SHP77 (cell line): Measurements from ENCODE around the gene SP8.
"Not testable (repeated sequence)": the region's sequence is repeated elsewhere in the genome, so short reads cannot be mapped to it uniquely, and the experiment has no call there.

Experiments used
- DNase-seq, 2 experiments: peaks; one replicate each; lab custom pipeline; 2025; lab: John Stamatoyannopoulos, UW

The SP8 gene

DNA sequence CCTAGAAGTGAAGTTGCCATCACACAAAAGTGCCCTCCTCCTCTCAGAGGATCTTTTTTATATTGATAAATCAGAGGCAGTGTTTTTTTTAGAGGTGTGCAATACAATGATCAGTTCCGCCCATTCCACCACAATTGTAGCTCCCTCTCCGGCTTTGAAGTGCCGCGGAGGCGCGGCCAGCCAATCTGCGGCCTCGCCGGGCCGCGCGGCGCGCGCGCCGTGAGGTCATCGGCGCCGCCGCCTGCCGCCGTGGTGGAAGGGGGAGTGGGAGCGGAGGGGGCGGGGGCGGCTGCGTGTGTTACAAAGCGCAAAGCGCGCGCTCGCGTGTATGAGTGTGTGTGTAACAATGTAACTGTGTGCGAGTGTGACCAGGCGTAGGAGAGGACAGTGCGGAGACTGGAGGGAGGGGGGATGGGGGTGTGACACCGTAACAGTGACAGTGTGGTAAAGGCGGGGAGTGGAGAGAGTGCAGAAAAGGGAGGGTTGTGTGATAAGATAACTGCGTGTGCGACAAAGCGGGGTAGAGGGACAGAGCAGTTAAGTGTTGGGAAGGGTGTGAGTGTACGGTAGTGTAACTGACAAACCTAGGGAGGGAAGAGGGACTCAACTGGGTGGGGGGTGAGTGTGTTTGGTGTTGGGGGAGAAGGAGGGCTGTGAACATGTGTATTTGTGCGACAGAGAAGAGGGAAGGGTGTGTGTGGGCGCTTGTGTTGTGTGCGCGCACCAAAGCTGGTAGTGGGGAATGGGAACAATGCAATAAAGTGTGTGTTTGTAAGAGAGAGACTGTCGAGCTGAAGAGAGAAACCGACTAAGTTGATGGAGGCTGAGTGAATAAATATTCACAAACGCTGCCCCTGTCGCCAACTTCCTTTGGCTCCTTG is at the start of gene SP8:
TSS of gene SP8 (minus strand) at position 108 of the 881 bp plus-strand sequence. CDS start at position 20, 88 bp downstream.
- DNase-seq, result peak; percentile 71 to 88

DNA sequence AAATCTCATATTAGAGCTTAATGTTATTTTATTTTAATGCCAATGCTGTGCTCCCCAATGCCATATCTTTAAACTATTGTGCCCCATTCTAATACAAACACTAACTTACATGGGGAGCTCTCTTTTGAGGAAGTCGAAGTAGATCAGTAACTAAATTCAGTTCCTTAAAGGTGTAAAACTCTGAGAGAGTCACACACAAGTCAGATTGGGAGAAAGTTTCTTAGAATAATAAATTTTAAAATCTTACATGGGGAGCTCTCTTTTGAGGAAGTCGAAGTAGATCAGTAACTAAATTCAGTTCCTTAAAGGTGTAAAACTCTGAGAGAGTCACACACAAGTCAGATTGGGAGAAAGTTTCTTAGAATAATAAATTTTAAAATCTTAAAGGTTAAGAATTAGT is 49.7 kb upstream of the SP8 start:
- not testable (repeated sequence) for DNase-seq

DNA sequence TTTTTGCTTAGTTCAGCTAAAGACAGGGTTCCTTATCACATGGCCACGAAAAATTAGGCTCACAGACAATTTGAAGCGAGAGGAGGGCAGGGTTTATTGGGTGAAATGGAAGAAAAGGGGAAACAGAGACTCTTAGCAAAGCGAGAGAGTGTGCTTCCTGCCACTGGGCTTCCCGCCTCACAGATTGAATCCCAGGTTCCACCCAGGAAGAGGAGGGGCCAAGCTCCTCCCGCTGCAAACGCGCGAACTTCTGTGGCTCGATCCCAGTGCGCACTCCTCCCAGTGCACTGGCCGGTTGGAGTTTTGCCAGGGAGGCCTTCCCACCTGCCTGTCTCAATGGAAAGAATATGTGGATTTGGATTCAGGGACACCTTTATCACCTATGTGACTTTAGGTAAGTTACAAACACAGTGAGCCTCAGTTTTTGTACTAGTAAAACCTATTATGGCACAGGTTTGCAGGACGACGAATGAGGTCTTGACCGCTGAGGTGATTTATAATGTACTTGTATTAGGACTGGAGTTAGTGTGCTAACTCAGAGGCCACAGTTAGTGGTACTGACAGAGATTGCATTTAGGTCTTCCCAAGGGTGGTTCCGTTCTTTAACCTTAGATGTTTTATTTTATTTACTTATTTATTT is 48.5 kb upstream of the SP8 start:
- peak; percentile 24 to 54 for DNase-seq

DNA sequence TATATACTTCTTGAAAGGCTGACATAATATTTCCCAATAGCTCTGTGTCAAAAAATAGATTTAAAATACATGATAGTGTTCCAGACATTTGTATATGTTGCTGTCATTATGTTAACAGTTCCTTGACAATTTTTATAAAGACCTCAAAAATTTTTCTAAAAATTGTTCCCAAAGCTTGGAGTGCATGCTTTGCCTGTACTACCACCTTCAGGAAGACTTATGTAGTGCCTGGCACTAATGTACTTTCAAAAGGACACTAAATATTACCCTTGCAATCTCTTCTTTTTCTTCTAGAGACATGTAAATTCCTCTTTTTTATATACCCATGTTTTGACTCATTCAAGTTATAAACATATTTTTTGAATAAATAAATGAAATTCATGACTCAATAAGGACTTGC is 48.0 kb upstream of the SP8 start:
- DNase-seq, result no peak

DNA sequence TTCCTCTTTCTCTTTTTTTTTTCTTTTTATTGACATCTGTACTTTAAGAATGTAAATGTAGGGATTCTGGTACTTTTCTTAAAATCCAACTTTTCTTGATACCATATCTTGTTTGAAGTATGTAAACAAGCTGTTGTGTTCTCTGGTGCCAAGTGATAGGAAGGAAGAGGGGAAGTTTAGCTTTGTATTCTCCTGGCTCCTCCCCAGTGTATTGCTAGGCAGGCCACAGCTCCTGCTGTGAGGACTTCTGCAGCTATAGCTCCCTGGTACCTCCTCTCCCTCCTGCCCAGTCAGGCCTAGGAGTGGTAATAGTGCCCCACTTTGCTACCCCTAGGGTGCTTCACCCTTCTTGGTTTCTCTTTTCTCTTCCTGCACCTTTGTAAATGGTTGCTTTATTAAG is 45.3 kb upstream of the SP8 start:
- DNase-seq, result no peak

DNA sequence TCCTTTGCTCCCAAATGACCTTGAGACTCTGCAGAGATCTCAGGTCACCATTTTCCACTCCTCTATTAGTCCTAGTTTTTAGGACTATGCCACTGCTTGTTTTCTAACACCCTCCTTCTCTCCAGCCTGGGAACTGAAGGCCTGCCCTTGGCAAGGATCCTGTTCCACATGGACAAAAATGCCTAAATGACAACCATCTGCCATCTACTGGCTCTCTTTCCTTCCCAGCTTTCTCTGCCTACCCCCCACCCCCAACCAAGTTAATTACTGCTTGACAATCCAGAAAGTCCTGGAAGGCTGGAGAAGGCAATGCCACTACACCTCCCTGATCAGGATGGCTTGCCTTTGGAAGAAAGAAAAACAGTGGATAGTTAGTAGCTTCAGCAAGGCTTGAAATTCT is 44.8 kb upstream of the SP8 start:
- DNase-seq, result no peak

DNA sequence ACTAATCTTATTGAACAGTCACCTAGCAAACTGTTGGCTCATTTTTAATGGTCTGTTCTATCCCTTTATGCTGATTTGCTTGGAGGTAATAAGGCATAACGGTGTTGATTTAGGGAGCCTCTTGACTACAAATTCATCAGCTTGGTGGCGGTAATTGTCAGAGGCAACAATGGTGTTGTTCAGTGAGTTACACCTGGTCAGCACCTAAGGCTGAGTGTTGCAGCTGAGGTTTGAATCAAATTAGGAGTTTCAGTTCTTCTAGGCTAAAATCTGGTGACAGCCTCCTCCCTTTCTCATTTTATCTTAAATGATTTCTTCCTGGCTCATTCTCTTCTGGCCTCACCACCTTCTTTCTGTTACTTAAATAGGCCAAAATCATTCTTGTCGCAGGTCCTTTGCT is 42.3 kb upstream of the SP8 start:
- DNase-seq, result peak; percentile 37 to 39

DNA sequence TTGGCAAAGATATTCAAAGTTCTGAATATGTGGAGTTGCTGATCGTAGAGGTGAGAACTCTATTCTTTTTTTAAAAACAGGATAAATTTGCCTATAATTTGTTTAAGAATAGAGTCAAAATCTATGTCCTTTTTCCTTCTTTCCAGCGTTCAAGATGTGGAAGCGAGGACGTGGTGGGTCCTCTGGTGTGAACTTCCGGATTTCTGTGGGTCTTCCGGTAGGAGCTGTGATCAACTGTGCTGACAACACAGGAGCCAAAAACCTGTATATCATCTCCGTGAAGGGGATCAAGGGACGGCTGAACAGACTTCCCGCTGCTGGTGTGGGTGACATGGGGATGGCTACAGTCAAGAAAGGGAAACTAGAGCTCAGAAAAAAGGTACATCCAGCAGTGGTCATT is 40.5 kb upstream of the SP8 start:
- no peak for DNase-seq

DNA sequence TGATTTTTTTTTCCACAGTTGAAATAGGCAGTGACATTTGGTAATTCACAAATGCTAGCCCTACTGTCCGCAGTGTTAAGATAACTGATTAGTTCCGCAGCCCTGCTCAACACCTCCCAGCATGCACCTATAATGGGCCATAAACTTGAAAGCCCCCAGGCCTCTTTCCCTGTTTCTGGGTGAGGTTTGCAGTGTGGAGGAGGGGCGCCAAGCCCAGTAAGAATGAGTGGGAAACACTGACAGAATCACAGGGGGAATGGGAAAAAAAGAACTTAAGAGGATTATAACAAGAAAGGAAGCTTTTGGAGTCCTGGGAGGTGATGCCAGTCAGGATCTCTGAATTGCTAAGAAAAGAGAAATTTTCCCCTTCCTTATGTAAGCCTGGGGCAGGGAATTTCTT is 39.6 kb upstream of the SP8 start:
- no peak for DNase-seq

DNA sequence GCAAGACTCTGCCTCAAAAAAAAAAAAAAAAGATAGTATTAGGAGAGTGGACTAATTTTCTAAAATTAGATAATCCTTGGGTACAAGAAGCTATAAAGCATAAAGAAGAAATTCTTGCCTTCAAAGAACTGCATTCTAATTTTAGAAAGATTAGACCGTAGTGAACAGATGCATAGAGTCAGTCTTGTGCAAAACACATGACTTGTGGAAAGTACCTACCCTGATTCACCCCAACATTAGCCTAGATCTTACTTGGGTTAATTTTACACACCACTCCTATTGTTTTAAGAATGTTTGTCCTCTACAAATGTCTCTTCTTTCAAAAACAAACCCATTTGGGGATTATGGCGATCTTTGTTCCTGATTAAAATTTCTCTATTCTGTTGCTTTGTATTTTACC is 38.9 kb upstream of the SP8 start:
- DNase-seq, result no peak

DNA sequence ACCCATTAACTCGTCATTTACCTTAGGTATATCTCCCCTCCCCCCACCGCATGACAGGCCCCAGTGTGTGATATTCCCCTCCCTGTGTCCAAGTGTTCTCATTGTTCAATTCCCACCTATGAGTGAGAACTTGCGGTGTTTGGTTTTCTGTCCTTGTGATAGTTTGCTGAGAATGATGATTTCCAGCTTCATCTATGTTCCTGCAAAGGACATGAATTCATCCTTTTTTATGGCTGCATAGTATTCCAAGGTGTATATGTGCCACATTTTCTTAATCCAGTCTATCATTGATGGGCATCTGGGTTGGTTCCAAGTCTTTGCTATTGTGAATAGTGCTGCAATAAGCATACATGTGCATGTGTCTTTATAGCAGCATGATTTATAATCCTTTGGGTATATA is 34.7 kb upstream of the SP8 start:
- DNase-seq, result not testable (repeated sequence)

DNA sequence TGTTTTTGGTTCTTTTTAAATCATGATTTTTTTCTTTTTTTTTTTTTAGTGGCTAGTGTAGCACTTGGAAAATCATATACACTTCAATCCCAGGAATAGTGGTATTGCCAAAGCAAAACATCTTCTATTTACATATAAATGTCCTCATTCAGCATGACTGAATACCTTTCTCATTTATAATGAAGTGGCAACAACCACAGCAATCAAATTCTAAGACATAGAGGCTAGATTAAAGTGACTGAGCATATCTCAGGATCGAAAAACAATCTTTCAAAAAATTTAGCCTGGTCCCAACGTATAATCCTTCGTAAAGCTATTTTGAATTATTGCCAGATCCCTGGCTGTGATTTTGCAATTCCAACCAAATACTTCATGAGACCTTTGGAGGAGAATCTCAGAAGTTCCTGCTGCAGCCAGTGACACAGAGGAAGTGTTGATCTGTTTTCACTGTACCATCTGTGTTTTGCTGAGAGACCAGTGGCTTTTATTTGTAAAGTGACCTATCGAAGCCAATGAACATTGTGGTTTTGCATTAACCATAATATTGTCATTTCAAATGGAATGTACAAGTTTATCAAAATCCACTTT is 29.8 kb upstream of the SP8 start:
- DNase-seq, result no peak

DNA sequence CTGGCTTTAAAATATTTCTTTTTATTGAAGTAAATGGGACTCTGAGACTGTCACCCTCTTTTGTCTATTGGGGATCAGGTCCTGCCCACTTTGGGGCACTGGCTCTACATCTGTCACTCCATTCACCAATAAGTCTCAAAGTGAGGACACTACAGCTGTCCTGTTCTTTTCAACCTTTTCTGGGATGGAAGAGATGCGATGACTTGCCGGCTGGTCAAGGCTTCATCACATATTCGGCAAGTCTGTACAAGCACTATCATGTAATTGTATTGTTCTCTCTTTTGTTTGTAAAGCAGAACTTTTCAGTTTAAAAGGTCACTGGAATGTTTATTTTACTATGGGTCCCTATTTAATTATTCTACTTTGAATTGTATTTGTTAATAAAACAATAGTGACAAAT is 17.7 kb upstream of the SP8 start:
- no peak for DNase-seq

DNA sequence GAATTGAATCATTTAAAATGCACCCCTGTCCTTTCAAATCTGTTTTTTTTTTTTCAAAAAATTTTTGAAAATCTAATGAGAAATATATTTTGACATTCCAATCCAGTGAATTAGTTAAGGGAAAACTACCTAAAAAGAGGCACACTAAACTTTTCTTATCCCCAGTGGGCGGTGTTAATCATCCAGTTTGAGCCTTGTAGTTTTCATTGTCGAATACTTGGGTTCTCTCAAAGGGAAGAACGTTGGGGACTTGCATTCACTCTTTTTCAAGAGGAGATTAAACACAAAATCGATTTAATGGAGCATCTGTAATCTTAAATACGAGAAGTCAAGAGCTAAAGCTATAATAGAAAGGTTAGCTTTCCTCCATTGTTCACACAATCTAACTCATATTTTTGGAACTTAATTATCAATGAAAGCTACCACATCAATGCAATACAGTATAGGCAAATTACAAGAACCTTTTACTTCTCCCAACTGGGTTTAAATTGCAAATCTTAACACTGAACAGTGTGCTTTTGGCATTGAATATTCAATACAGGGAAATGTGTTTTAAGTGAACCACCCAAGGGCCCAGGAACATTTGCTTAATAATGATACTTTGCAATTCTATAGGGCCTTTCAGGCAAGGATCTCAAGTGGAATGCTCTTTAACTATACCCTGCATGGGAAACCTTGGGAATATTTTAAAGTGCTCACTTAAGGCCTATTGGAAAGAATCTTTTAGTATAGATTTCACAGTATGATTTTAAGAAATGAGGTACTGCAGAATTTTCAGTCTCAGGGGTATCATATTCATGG is 13.1 kb upstream of the SP8 start:
- no peak for DNase-seq

DNA sequence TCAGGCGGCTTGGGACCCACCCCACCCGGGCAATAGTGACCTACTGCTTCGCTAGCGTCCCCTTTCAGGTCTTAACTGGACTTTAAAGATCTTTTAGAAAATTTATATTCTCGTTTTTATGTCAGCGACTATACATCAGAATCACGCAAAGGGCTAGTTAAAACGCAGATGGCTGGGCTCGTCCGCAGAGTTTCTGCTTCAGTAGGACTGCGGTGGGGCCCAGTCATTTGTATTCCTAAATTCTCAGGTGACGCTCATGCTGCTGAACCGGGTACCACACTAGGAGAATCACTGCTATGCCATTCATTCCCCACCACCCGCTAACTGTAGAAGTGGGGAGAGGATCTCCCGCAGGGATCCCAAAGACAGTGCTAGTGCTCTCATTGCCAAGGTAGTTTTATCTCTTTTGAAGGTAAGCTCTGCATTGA is 12.0 kb upstream of the SP8 start:
- peak in 1 of 2 experiments; percentile 54 for DNase-seq

DNA sequence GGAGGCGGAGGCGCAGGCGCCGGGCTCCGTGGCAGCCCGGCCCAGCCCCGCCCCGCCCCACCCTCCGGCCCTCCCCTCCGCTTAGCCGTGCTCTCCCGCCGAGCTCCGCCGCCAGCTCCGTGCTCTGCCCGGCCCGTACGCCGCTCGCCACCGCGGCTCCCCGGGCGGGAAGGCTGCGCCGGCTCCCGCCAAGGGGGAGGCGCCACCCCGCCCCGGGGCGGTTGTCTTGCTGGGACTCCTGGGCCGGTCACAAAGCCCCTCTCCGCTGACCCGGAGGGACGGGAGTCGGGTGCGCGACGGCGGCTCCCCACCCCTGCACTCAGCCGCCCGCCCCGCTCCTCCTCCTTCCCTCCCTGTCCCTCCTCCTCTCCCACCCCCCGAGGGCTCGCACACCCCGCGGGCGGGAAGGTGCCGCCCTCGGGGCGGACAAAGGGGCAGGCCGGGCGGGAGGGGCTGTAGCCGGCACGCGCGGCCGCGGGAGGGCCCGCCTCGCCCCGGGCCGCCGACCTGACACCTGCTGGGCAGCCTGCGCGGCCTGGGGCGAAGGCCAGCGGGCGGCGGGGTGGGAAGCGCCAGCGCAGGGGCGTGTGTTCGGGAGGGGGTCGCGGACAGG is 11.5 kb upstream of the SP8 start:
- DNase-seq, result peak; percentile 69 to 85

DNA sequence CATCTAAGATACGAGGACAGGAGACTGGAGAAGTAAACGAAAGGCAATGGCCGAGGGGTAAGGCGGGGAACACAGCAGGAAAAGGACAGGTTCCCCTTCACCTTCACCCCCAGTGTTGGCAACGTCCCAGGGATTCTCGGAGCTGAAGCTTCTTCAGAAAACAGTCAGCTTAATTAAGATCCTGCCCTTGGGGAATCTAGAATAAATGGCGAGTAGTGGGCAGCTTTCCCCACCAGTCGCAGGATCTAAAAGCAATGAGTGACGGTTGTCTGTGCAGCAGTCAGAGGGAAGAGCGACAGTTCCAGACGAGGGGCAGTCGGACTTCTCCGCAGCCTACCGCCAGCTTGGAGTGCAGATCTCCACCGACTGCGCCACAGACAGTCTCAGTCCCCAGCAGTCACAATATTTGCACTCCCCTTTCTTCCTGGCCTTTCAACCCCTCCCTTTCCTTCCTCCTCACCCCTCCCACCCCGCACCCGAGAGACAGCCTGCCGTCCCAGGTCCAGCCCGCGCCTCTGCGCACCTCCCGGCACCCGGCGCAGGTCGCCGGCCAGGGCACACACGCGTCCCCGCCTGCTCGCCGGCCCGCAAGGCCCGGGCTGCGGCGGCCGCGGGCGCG is 10.9 kb upstream of the SP8 start:
- DNase-seq, result peak; percentile 74 to 84

DNA sequence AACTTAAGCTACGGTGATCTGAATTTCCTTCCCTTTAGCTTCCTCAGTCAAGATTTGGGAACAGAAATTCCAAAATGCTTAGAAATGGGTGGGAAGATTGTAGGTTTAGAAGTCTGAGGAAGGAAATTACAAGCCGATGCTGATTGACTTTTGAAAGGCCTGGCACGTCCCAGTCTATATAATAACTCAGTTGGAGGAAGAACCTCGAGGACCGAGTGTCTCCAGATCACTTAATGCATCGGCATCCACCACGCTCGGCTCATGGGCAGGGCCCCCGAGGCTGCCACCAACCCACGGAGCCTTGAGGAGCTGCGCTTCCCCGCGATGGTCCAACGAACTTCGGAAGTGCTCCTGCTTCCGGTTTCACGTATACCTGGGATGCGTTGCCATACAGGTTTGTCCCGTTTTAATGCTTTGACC is 10.4 kb upstream of the SP8 start:
- DNase-seq, result no peak

DNA sequence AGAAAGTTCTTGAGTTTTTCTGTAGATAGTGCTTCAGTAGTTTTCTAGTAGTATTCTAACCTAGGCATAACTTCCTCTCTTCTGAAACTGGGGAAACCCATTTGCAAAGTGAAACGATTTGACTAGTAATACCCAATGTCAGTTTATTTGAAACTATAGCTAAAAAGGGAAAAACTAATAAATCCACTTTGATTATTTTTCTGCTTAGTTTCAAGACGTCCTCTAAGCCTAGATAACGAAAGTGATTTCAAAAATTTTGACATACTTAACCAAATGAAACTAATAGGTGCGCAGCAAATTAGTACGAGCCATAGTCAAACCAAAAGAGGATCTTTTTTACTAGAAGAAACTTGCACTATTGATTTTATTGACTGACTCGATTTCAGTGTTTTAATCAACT is 9.8 kb upstream of the SP8 start:
- DNase-seq, result no peak

DNA sequence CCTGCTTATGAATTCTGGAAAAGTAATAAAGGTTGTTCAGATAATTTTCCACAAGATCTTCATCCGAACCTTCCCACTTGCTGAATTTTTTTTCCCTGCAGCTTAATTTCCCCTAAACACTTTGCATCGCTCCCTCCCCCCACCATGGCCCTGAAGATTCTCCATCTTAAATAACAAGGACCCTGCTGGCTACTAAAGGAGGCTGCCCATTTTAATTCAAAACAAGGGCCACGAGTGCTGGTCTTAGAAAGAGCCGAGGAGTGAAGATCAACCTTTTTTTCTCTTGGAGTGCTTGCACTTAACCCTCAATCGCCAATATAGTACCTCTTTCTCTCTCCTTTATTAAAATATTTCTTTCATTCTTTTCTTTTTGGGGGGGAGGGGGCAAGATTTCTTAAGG is 9.2 kb upstream of the SP8 start:
- no peak for DNase-seq

DNA sequence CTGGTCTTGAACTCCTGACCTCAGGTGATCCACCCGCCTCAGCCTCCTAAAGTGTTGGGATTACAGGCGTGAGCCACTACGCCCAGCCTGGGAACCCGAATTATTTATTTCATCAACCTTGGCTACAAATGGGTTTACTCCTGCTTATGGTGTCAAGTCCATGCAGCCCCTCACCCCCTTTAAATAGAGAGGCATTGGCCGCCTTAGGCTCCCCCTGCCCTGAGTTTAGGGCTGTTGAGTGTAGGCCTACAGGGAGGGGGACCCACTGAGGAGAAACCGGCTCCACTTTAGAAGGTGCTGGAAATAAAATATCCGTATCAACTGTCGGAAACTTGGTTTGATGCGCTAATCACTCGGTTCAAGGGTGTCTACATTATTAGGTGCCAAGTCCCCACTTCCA is 8.7 kb upstream of the SP8 start:
- DNase-seq, result no peak
